Vagina (tissue), 2 donors: ENCODE results near the gene C2orf74. TPM values are rescaled to one million over a fixed set of nuclear protein-coding genes. Genes with fewer than 3 reads are reported as not detected.
"Not testable (repeated sequence)": the region's sequence is repeated elsewhere in the genome, so short reads cannot be mapped to it uniquely, and the experiment has no call there.

Source experiments
- DNase-seq, 2 donors: peaks; one replicate each; pipeline ENCODE4 v3.0.0-alpha.2; 2017; ENCODE audit errors: extremely low spot score in 2 of 2
- H3K27ac ChIP-seq: fragments of 200-600 bp; sonication (generic); one replicate; pipeline ENCODE4 v1.5.1; 2019
- H3K27me3 ChIP-seq: fragments of 200-600 bp; sonication (generic); one replicate; pipeline ENCODE4 v1.5.1; 2019
- H3K36me3 ChIP-seq, 2 donors: fragments of 200-600 bp; sonication (generic); one replicate each; pipeline ENCODE4 v1.5.1; 2017 to 2019
- H3K4me1 ChIP-seq: fragments of 200-600 bp; sonication (generic); one replicate; pipeline ENCODE4 v1.5.1; 2019
- H3K4me3 ChIP-seq, 2 donors: fragments of 200-600 bp; sonication (generic); 1 replicate in 1 of 2; 2 replicates in 1 of 2; pipeline ENCODE4 v1.5.1; 2016 to 2019
- H3K9me3 ChIP-seq: fragments of 200-600 bp; sonication (generic); one replicate; pipeline ENCODE4 v1.5.1; 2019
- CTCF ChIP-seq, 3 experiments: fragments of 450-650 bp in 2 of 3; fragments of 200-600 bp in 1 of 3; sonication (generic) in 1 of 3; IDR thresholded peaks; one replicate each; pipeline ENCODE4 v1.5.1; 2017 to 2019; ENCODE audit warnings: antibody characterized with exemption in 3 of 3, mild to moderate bottlenecking in 2 of 3, moderate library complexity in 2 of 3
- POLR2A ChIP-seq, 2 donors: fragments of 450-650 bp; IDR thresholded peaks; one replicate each; pipeline ENCODE4 v1.6.1; 2017; ENCODE audit warnings: antibody characterized with exemption in 2 of 2, mild to moderate bottlenecking in 2 of 2, moderate library complexity in 2 of 2
- POLR2AphosphoS5 ChIP-seq, 2 donors: sonication (generic); formaldehyde crosslinking; IDR thresholded peaks; one replicate each; pipeline ENCODE4 v1.9.0; 2017; ENCODE audit warnings: antibody characterized with exemption in 2 of 2, mild to moderate bottlenecking in 2 of 2, low read depth in 1 of 2; ENCODE audit not compliant: insufficient read depth in 1 of 2
- intact Hi-C: fragments of 100-400 bp; cut with DNase I; formaldehyde crosslinking; loops from one replicate; pipeline ENCODE4 v1.15.1; 2023
- total RNA-seq: library from RNA; depleted of rRNA; stranded (reverse); fragments of >200 nt; gene quantifications from one replicate; pipeline ENCODE4 v1.2.3, GENCODE V29; 2016

Gene C2orf74
- total RNA-seq, 1 donor from 2014 or later, result 8.8 TPM

GRCh38 chr2:61185231-61185728 is 23.3 kb downstream of the C2orf74 start:
- Histone ChIP-seq H3K9me3 (no peaks in the 10 kb centered on the region), H3K27me3 (no peaks in the 10 kb centered on the region), H3K4me1 (peaks cover 25% of the 10 kb centered on the region), H3K36me3 (peaks cover 0 to 99% of the 10 kb centered on the region in 2 donors), H3K27ac (no peak overlapping the region), H3K4me3 (no peak overlapping the region)
- intact Hi-C loops, result no loop called here
- DNase-seq, result no peak
- TF ChIP-seq CTCF (IDR thresholded peaks at IDR 0.05) (no peak), POLR2A (IDR thresholded peaks at IDR 0.05) (no peak), POLR2AphosphoS5 (IDR thresholded peaks at IDR 0.05; ENCODE audit: insufficient read depth in 1 of 2, low read depth in 1 of 2) (no peak)

GRCh38 chr2:61187085-61187484 is 25.1 kb downstream of the C2orf74 start:
- DNase-seq, result no peak
- H3K4me3 ChIP-seq, result no peak overlapping the region
- intact Hi-C loops, result no loop called here
- H3K4me1 ChIP-seq, result peaks cover 7% of the 10 kb centered on the region
- H3K36me3 ChIP-seq, result peaks cover 0 to 88% of the 10 kb centered on the region in 2 donors
- no peaks in the 10 kb centered on the region for H3K27me3 ChIP-seq
- TF ChIP-seq CTCF (IDR thresholded peaks at IDR 0.05) (no peak), POLR2AphosphoS5 (IDR thresholded peaks at IDR 0.05; ENCODE audit: insufficient read depth in 1 of 2, low read depth in 1 of 2) (no peak), POLR2A (IDR thresholded peaks at IDR 0.05) (no peak)
- no peaks in the 10 kb centered on the region for H3K9me3 ChIP-seq
- H3K27ac ChIP-seq, result no peak overlapping the region

DNA sequence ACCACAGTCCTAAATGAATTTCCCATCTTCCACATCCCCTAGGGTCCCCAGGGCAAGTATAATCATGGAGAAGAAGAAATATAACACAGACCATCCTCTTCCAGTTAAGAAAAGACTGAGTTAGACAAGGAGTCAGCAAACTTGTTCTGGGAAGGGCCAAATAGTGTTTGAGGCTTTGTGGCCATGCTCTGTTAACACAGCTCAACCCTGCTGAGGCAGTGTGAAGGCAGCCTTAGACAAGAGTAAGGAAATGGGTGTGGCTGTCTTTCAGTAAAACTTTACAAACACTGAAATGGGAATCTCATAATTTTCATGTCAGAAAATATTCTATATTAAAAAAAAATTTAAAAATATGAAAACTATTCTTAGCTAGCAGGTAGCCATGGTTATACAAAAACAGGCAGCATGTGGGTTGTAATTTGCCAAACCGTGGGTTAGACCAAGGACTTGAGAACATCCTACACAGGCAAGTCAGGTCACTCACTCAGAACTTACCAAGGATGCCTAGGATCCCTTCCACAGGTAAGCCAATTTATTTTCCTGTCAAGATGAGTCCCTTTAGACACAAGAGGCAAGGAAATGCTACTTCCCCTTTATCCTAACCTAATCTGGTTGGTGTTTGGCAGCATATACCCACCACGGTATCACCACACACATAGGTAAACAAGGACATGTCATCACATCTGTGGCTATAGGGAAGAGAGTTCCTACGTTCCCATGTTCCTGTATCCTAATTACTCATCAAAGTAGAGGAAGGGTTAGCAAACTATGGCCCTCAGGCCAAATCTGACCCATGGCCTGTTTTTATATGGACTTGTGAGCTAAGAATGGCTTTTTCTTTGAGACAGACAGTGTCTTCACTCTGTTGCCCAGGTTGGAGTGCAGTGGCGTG is 31.9 kb downstream of the C2orf74 start:
- intact Hi-C loops, result no loop called here
- no peak for DNase-seq
- Histone ChIP-seq H3K4me3 (no peak overlapping the region), H3K27ac (no peak overlapping the region), H3K4me1 (no peaks in the 10 kb centered on the region), H3K9me3 (no peaks in the 10 kb centered on the region), H3K27me3 (no peaks in the 10 kb centered on the region), H3K36me3 (peaks cover 0 to 28% of the 10 kb centered on the region in 2 donors)
- TF ChIP-seq POLR2A (IDR thresholded peaks at IDR 0.05) (no peak), CTCF (IDR thresholded peaks at IDR 0.05) (no peak), POLR2AphosphoS5 (IDR thresholded peaks at IDR 0.05; ENCODE audit: insufficient read depth in 1 of 2, low read depth in 1 of 2) (no peak)

- H3K9me3 ChIP-seq, intact Hi-C loops, H3K4me3 ChIP-seq, H3K27me3 ChIP-seq, H3K4me1 ChIP-seq, H3K27ac ChIP-seq, DNase-seq: not testable (repeated sequence)
- H3K36me3 ChIP-seq, result peaks cover 0 to 22% of the 10 kb centered on the region in 2 donors
Measured at GRCh38 chr2:61194646-61195045, 32.7 kb downstream of the C2orf74 start.

GRCh38 chr2:61196671-61197070 is 34.7 kb downstream of the C2orf74 start:
- TF ChIP-seq CTCF (IDR thresholded peaks at IDR 0.05), result no peak
- no peak for TF ChIP-seq POLR2A (IDR thresholded peaks at IDR 0.05)
- TF ChIP-seq POLR2AphosphoS5 (IDR thresholded peaks at IDR 0.05; ENCODE audit: insufficient read depth in 1 of 2, low read depth in 1 of 2), result no peak
- no peaks in the 10 kb centered on the region for H3K27me3 ChIP-seq
- intact Hi-C loops, result no loop called here
- H3K9me3 ChIP-seq, result no peaks in the 10 kb centered on the region
- no peak overlapping the region for H3K27ac ChIP-seq
- no peak for DNase-seq
- H3K36me3 ChIP-seq, result peaks cover 0 to 15% of the 10 kb centered on the region in 2 donors
- no peak overlapping the region for H3K4me3 ChIP-seq
- H3K4me1 ChIP-seq, result no peaks in the 10 kb centered on the region
